ENCODE data around the gene MOGAT3.
"Not testable (repeated sequence)": the region's sequence is repeated elsewhere in the genome, so short reads cannot be mapped to it uniquely, and the experiment has no call there.

The MOGAT3 gene

GRCh38 chr7:101202603-101202918, 1.7 kb upstream of the MOGAT3 start:
- Histone ChIP-seq H3K36me3 (replicated peaks) (peaks cover 11% of the 10 kb centered on the region), H3K4me3 (ENCODE audit: low read depth, low read length) (no peak overlapping the region), H3K27me3 (replicated peaks) (peaks cover 18% of the 10 kb centered on the region), H3K27ac (no peak overlapping the region)
- DNase-seq: no peak
- in situ Hi-C loops (cut with HindIII; ENCODE audit: low pct_ligation_motif_present, low sequenced_read_pairs): no loop called here
- TF ChIP-seq CTCF (IDR thresholded peaks at IDR 0.05; ENCODE audit: low read depth, low read length, missing control alignments): no peak

- no peak for DNase-seq
- H3K4me3 ChIP-seq (ENCODE audit: low read depth, low read length): no peak overlapping the region
- TF ChIP-seq CTCF (IDR thresholded peaks at IDR 0.05; ENCODE audit: low read depth, low read length, missing control alignments): no peak
Observed at GRCh38 chr7:101201695-101202602, 1.1 kb upstream of the MOGAT3 start.

GRCh38 chr7:101200504-101200861, 353 bp downstream of the MOGAT3 start:
- no peak overlapping the region for H3K4me3 ChIP-seq (ENCODE audit: low read depth, low read length)
- in situ Hi-C loops (cut with HindIII; ENCODE audit: low pct_ligation_motif_present, low sequenced_read_pairs): no loop called here
- DNase-seq: no peak
- peaks cover 18% of the 10 kb centered on the region for H3K27me3 ChIP-seq (replicated peaks)
- TF ChIP-seq CTCF (IDR thresholded peaks at IDR 0.05; ENCODE audit: low read depth, low read length, missing control alignments): no peak
- H3K27ac ChIP-seq: no peak overlapping the region
- no peaks in the 10 kb centered on the region for H3K36me3 ChIP-seq (replicated peaks)

More at GRCh38 chr7:101201695-101202602, 1.1 kb upstream of the MOGAT3 start:
- H3K27ac ChIP-seq: no peak overlapping the region
- H3K27me3 ChIP-seq (replicated peaks): peaks cover 18% of the 10 kb centered on the region
- H3K36me3 ChIP-seq (replicated peaks): peaks cover 5% of the 10 kb centered on the region
- in situ Hi-C loops (cut with HindIII; ENCODE audit: low pct_ligation_motif_present, low sequenced_read_pairs): no loop called here

- in situ Hi-C loops (cut with HindIII; ENCODE audit: low pct_ligation_motif_present, low sequenced_read_pairs); H3K27ac ChIP-seq; H3K36me3 ChIP-seq (replicated peaks); DNase-seq; H3K4me3 ChIP-seq (ENCODE audit: low read depth, low read length): not testable (repeated sequence)
- peaks cover 18% of the 10 kb centered on the region for H3K27me3 ChIP-seq (replicated peaks)
Observed at GRCh38 chr7:101199522-101199921, 1.3 kb downstream of the MOGAT3 start.

GRCh38 chr7:101198476-101198875, 2.4 kb downstream of the MOGAT3 start:
- DNase-seq: no peak
- H3K27me3 ChIP-seq (replicated peaks): peaks cover 18% of the 10 kb centered on the region
- H3K27ac ChIP-seq: no peak overlapping the region
- H3K4me3 ChIP-seq (ENCODE audit: low read depth, low read length): no peak overlapping the region
- no peaks in the 10 kb centered on the region for H3K36me3 ChIP-seq (replicated peaks)
- in situ Hi-C loops (cut with HindIII; ENCODE audit: low pct_ligation_motif_present, low sequenced_read_pairs): no loop called here
- TF ChIP-seq CTCF (IDR thresholded peaks at IDR 0.05; ENCODE audit: low read depth, low read length, missing control alignments): no peak

- Histone ChIP-seq H3K27ac (no peak overlapping the region), H3K27me3 (replicated peaks) (peaks cover 18% of the 10 kb centered on the region), H3K36me3 (replicated peaks) (no peaks in the 10 kb centered on the region), H3K4me3 (ENCODE audit: low read depth, low read length) (no peak overlapping the region)
- in situ Hi-C loops (cut with HindIII; ENCODE audit: low pct_ligation_motif_present, low sequenced_read_pairs): no loop called here
- DNase-seq: no peak
- no peak for TF ChIP-seq CTCF (IDR thresholded peaks at IDR 0.05; ENCODE audit: low read depth, low read length, missing control alignments)
Observed at GRCh38 chr7:101197991-101198390, 2.8 kb downstream of the MOGAT3 start.

Measured in brain microvascular endothelial cell (primary cell).